Panc1 (cell line): ENCODE measurements around the gene STARD13.

Experiments used
- CTCF ChIP-seq: fragments of 450-650 bp; IDR thresholded peaks from 2 replicates; pipeline ENCODE4 v1.5.1; 2017; ENCODE audit warnings: mild to moderate bottlenecking
- POLR2AphosphoS5 ChIP-seq: IDR thresholded peaks from 2 replicates; pipeline ENCODE4 v1.6.1; 2012; ENCODE audit warnings: mild to moderate bottlenecking, low read depth, low read length, moderate library complexity
- REST ChIP-seq, 2 experiments: IDR thresholded peaks; 2 replicates each; pipeline ENCODE4 v1.6.1; 2011 to 2012; ENCODE audit warnings: low read depth in 2 of 2, control low read depth in 1 of 2, low read length in 1 of 2, mild to moderate bottlenecking in 1 of 2, moderate library complexity in 1 of 2; ENCODE audit not compliant: insufficient read depth in 1 of 2
- SIN3A ChIP-seq: IDR thresholded peaks from 2 replicates; pipeline ENCODE4 v1.6.1; 2012; ENCODE audit warnings: low read depth, mild to moderate bottlenecking, low read length, moderate library complexity, borderline replicate concordance; ENCODE audit not compliant: insufficient read depth
- TCF7L2 ChIP-seq: IDR thresholded peaks from 2 replicates; pipeline ENCODE4 v1.6.1; 2011; ENCODE audit warnings: mild to moderate bottlenecking, low read depth, low read length, inconsistent platforms

- TF ChIP-seq POLR2AphosphoS5, result no peak
- no peak for TF ChIP-seq CTCF
- TF ChIP-seq TCF7L2, result no peak
- no peak for TF ChIP-seq SIN3A
- TF ChIP-seq REST (IDR thresholded peaks at IDR 0.05; ENCODE audit: insufficient read depth in 1 of 2, low read depth in 2 of 2, low read length in 1 of 2), result no peak
Observed at GRCh38 chr13:33168321-33168960, 117.1 kb downstream of the STARD13 start.
